GM23248 (cell line): ENCODE results near the gene TSHZ2. TPM values are rescaled to one million over a fixed set of nuclear protein-coding genes. Genes with fewer than 3 reads are reported as not detected.

Experiments used
- DNase-seq: peaks from one replicate; pipeline ENCODE4 v3.0.0-alpha.2; 2015
- H2AFZ ChIP-seq: fragments of 200-600 bp; sonication (generic); 2 replicates; pipeline ENCODE4 v1.6.1; 2016; ENCODE audit warnings: antibody characterized with exemption
- H3F3A ChIP-seq: fragments of 200-600 bp; sonication (generic); 2 replicates; pipeline ENCODE4 v1.6.1; 2016; ENCODE audit warnings: mild to moderate bottlenecking, antibody characterized with exemption, mixed run types; ENCODE audit not compliant: insufficient read depth
- H3K27ac ChIP-seq: fragments of 200-600 bp; sonication (generic); 2 replicates; pipeline ENCODE4 v1.5.1; 2016; ENCODE audit warnings: mild to moderate bottlenecking
- H3K27me3 ChIP-seq: fragments of 200-600 bp; sonication (generic); replicated peaks from 2 replicates; pipeline ENCODE4 v1.6.1; 2016; ENCODE audit warnings: mild to moderate bottlenecking; ENCODE audit not compliant: insufficient read depth
- H3K36me3 ChIP-seq: fragments of 200-600 bp; sonication (generic); 2 replicates; pipeline ENCODE4 v1.6.1; 2016; ENCODE audit warnings: low read depth, mild to moderate bottlenecking
- H3K4me1 ChIP-seq: fragments of 200-600 bp; sonication (generic); 2 replicates; pipeline ENCODE4 v1.6.1; 2016; ENCODE audit warnings: mild to moderate bottlenecking; ENCODE audit not compliant: insufficient read depth
- H3K4me2 ChIP-seq: fragments of 200-600 bp; sonication (generic); one replicate; pipeline ENCODE4 v1.6.1; 2016; ENCODE audit warnings: mild to moderate bottlenecking; ENCODE audit not compliant: unreplicated experiment
- H3K4me3 ChIP-seq: fragments of 200-600 bp; sonication (generic); 2 replicates; pipeline ENCODE4 v1.5.1; 2016; ENCODE audit warnings: mild to moderate bottlenecking
- H3K79me2 ChIP-seq: fragments of 200-600 bp; sonication (generic); 2 replicates; pipeline ENCODE4 v1.6.1; 2016; ENCODE audit warnings: mild to moderate bottlenecking; ENCODE audit not compliant: insufficient read depth
- H3K9ac ChIP-seq: fragments of 200-600 bp; sonication (generic); 2 replicates; pipeline ENCODE4 v1.6.1; 2016; ENCODE audit warnings: mild to moderate bottlenecking
- H3K9me2 ChIP-seq: fragments of 200-600 bp; sonication (generic); 2 replicates; pipeline ENCODE4 v1.6.1; 2016; ENCODE audit warnings: mixed run types, mild to moderate bottlenecking, moderate library complexity; ENCODE audit not compliant: insufficient read depth
- H3K9me3 ChIP-seq: fragments of 200-600 bp; sonication (generic); one replicate; pipeline ENCODE4 v1.6.1; 2017; ENCODE audit warnings: low read depth
- H4K20me1 ChIP-seq: fragments of 200-600 bp; sonication (generic); 2 replicates; pipeline ENCODE4 v1.6.0; 2016; ENCODE audit not compliant: insufficient read depth
- EZH2 ChIP-seq: fragments of 200-600 bp; sonication (generic); IDR thresholded peaks from 2 replicates; pipeline ENCODE4 v1.6.1; 2018; ENCODE audit warnings: antibody characterized with exemption, mild to moderate bottlenecking; ENCODE audit not compliant: insufficient read depth, poor library complexity, severe bottlenecking
- EZH2phosphoT487 ChIP-seq: fragments of 200-600 bp; sonication (generic); IDR thresholded peaks from 2 replicates; pipeline ENCODE4 v1.6.1; 2018; ENCODE audit warnings: antibody characterized with exemption, moderate library complexity, mild to moderate bottlenecking, low read depth; ENCODE audit not compliant: insufficient read depth
- WGBS, 2 experiments: methylation state at CpG; one replicate each; pipeline ENCODE4 v1.1.6; 2015 to 2017; ENCODE audit warnings: low lambda C conversion rate in 2 of 2, low coverage in 1 of 2; ENCODE audit errors: missing lambda C conversion rate in 2 of 2; 5-methylcytosine and 5-hydroxymethylcytosine counted together
- in situ Hi-C: fragments of 300-500 bp; cut with MboI; formaldehyde crosslinking; loops from 2 replicates; pipeline ENCODE4 v1.15.0; 2020
- polyA plus RNA-seq: library from polyadenylated mRNA; unstranded; fragments of >200 nt; fragmentation: Nextera tagmentation; extraction: Ambion mirVana; gene quantifications from 2 replicates; pipeline ENCODE4 v1.2.1, GENCODE V29; 2016
- total RNA-seq: library from RNA; depleted of rRNA; stranded (reverse); fragments of >200 nt; shearing (Covaris generic); gene quantifications from 2 replicates; pipeline ENCODE4 v1.2.3, GENCODE V29; 2014

The TSHZ2 gene
- total and polyA plus RNA-seq, 2 experiments from 2014 or later = 4.5 to 13.4 TPM

GRCh38 chr20:53055367-53056067 is 83.4 kb downstream of the TSHZ2 start:
- WGBS, 2 experiments = 19 to 23% methylated on average over 1 of the region's 1 CpG
- H4K20me1 ChIP-seq = no peaks in the 10 kb centered on the region
- no peak overlapping the region for H2AFZ ChIP-seq
- no peak for TF ChIP-seq EZH2phosphoT487
- TF ChIP-seq EZH2 = no peak
- DNase-seq = no peak
- H3K9ac ChIP-seq = no peak overlapping the region
- H3K79me2 ChIP-seq = no peaks in the 10 kb centered on the region
- H3K9me3 ChIP-seq = no peaks in the 10 kb centered on the region
- H3K27ac ChIP-seq = no peak overlapping the region
- no peaks in the 10 kb centered on the region for H3K4me1 ChIP-seq
- in situ Hi-C loops = no loop called here
- H3K27me3 ChIP-seq = no peaks in the 10 kb centered on the region
- H3K4me2 ChIP-seq = no peak overlapping the region
- no peaks in the 10 kb centered on the region for H3K9me2 ChIP-seq
- H3K36me3 ChIP-seq = no peaks in the 10 kb centered on the region
- no peak overlapping the region for H3K4me3 ChIP-seq
- no peaks in the 10 kb centered on the region for H3F3A ChIP-seq

GRCh38 chr20:53057579-53057978 is 85.4 kb downstream of the TSHZ2 start:
- peaks cover 4% of the 10 kb centered on the region; the same call in 1 of the 2 replicates for H3F3A ChIP-seq
- in situ Hi-C loops = no loop called here
- H3K79me2 ChIP-seq = no peaks in the 10 kb centered on the region
- H3K4me2 ChIP-seq = no peak overlapping the region
- TF ChIP-seq EZH2 (no peak), EZH2phosphoT487 (no peak)
- no peaks in the 10 kb centered on the region for H4K20me1 ChIP-seq
- H2AFZ ChIP-seq = no peak overlapping the region
- H3K9me2 ChIP-seq = no peaks in the 10 kb centered on the region
- H3K36me3 ChIP-seq = no peaks in the 10 kb centered on the region
- no peak overlapping the region for H3K4me3 ChIP-seq
- H3K27ac ChIP-seq = no peak overlapping the region
- no peak overlapping the region for H3K9ac ChIP-seq
- 90% methylated on average over 4 of the region's 4 CpGs for WGBS, 2 experiments
- DNase-seq = no peak
- H3K4me1 ChIP-seq = no peaks in the 10 kb centered on the region
- H3K9me3 ChIP-seq = no peaks in the 10 kb centered on the region
- no peaks in the 10 kb centered on the region for H3K27me3 ChIP-seq

GRCh38 chr20:53059848-53060247 is 87.7 kb downstream of the TSHZ2 start:
- no peak for TF ChIP-seq EZH2phosphoT487
- no peak for TF ChIP-seq EZH2
- Histone ChIP-seq H3K9me3 (no peaks in the 10 kb centered on the region), H3K27ac (no peak overlapping the region), H3K79me2 (no peaks in the 10 kb centered on the region), H3K4me3 (no peak overlapping the region), H3K4me1 (no peaks in the 10 kb centered on the region), H2AFZ (no peak overlapping the region), H3K4me2 (no peak overlapping the region), H3K36me3 (no peaks in the 10 kb centered on the region), H3K9me2 (no peaks in the 10 kb centered on the region), H3K9ac (no peak overlapping the region), H3K27me3 (no peaks in the 10 kb centered on the region), H3F3A (peaks cover 4% of the 10 kb centered on the region; the same call in 1 of the 2 replicates), H4K20me1 (no peaks in the 10 kb centered on the region)
- 77 to 78% methylated on average over 5 of the region's 5 CpGs for WGBS, 2 experiments
- in situ Hi-C loops = no loop called here
- DNase-seq = no peak

DNA sequence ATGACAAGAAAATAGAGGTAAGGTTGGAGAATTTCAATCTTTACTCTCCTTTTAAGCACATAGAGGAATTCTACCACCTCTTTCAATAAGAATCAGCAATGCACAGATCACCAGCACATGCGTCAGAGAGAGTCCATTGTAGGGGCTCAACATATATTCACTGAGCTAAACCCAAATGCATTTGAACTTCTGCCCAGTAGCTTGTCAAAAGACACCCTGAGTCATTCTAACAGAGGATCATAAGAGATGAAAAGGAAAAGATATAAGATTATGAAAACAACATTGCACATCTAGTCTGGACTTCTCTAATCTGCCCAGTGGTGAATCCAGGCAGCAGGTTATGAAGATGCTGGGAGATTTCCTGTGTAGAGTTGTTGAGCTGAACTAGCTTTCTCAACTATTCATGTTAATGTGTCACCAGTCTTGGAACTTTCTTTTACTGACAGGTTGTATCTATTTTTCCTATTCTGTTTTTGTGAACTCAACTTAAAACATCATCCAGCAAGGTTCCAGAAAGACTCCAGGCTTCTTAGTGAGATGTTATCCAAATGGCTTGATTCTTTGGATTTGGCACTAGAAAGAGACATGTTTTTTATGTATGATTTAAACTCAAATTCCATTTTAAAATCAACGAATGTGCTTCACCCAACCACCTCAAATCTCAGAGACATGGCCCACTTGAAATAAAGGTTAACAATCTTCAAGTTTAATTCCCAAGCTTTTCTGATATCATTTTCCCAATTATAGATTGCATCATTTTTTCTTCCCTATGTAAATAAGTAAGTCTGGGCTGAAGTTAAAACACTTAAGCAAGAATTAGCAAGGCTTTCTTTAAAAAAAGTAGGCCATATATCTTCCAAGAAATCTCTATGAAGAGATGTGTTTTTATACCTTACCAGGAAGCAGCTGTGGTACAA is 89.3 kb downstream of the TSHZ2 start:
- Histone ChIP-seq H4K20me1 (no peaks in the 10 kb centered on the region), H3K79me2 (no peaks in the 10 kb centered on the region), H3K4me3 (no peak overlapping the region), H3K4me1 (no peaks in the 10 kb centered on the region), H3F3A (peaks cover 4% of the 10 kb centered on the region; the same call in 1 of the 2 replicates), H3K9ac (no peak overlapping the region), H2AFZ (no peak overlapping the region), H3K36me3 (no peaks in the 10 kb centered on the region), H3K27ac (no peak overlapping the region), H3K4me2 (no peak overlapping the region), H3K27me3 (no peaks in the 10 kb centered on the region), H3K9me2 (no peaks in the 10 kb centered on the region), H3K9me3 (no peaks in the 10 kb centered on the region)
- in situ Hi-C loops = no loop called here
- no peak for DNase-seq
- no peak for TF ChIP-seq EZH2
- no peak for TF ChIP-seq EZH2phosphoT487
- WGBS, 2 experiments = 68 to 74% methylated on average over 2 of the region's 2 CpGs
